Liver (tissue), 3 donors: ENCODE data around the gene WDR11.

Source experiments
- EGR1 ChIP-seq, 2 donors: IDR thresholded peaks; 2 replicates each; pipeline ENCODE4 v1.6.1; 2016 to 2018; ENCODE audit warnings: antibody characterized with exemption in 2 of 2, low read depth in 2 of 2
- FOXA1 ChIP-seq: IDR thresholded peaks from 2 replicates; pipeline ENCODE4 v1.6.1; 2016; ENCODE audit warnings: antibody characterized with exemption
- MAX ChIP-seq: IDR thresholded peaks from 2 replicates; pipeline ENCODE4 v1.6.1; 2016; ENCODE audit warnings: antibody characterized with exemption
- REST ChIP-seq: IDR thresholded peaks from 2 replicates; pipeline ENCODE4 v1.6.1; 2016; ENCODE audit warnings: antibody characterized with exemption, mild to moderate bottlenecking
- SP1 ChIP-seq: IDR thresholded peaks from 2 replicates; pipeline ENCODE4 v1.6.1; 2018; ENCODE audit warnings: antibody characterized with exemption, mild to moderate bottlenecking
- TAF1 ChIP-seq: conservative IDR thresholded peaks from 2 replicates; pipeline ENCODE4 v1.6.1; 2016; ENCODE audit warnings: antibody characterized with exemption, mild to moderate bottlenecking
- YY1 ChIP-seq: IDR thresholded peaks from 2 replicates; pipeline ENCODE4 v1.6.1; 2016; ENCODE audit warnings: antibody characterized with exemption, mild to moderate bottlenecking
- TF ChIP-seq, protein P1 (sequence below): fragments of 150-350 bp; IDR thresholded peaks from 2 replicates; pipeline ENCODE4 v1.5.1; 2017; ENCODE audit warnings: improper control_type of control experiment, low read depth, low read length; ENCODE audit not compliant: missing input control
- donor health status: healthy.
- donor health status: healthy.

DNA sequence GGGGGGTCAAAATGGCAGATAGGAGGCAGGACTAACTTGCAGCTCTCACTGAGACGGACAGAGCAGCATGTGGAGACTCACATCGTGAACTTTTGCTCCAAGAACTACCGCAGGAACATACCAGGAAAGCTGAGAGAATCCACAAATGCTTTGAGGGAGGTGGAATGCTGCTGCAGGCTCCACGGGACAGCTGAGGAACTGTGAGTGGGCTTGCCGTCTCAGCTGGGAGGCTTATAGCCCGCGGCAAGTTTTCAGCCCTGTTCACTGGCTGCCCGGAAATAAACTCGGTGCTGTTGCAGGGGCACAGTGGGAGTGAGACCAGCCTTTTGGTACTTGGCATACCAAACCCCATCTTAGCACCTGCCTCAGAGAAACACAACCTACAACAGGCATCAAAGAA lies 19.1 kb upstream of the WDR11 start:
- TF ChIP-seq, protein P1, sequence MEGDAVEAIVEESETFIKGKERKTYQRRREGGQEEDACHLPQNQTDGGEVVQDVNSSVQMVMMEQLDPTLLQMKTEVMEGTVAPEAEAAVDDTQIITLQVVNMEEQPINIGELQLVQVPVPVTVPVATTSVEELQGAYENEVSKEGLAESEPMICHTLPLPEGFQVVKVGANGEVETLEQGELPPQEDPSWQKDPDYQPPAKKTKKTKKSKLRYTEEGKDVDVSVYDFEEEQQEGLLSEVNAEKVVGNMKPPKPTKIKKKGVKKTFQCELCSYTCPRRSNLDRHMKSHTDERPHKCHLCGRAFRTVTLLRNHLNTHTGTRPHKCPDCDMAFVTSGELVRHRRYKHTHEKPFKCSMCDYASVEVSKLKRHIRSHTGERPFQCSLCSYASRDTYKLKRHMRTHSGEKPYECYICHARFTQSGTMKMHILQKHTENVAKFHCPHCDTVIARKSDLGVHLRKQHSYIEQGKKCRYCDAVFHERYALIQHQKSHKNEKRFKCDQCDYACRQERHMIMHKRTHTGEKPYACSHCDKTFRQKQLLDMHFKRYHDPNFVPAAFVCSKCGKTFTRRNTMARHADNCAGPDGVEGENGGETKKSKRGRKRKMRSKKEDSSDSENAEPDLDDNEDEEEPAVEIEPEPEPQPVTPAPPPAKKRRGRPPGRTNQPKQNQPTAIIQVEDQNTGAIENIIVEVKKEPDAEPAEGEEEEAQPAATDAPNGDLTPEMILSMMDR = no peak
- TF ChIP-seq EGR1 (IDR thresholded peaks at IDR 0.05; ENCODE audit: low read depth in 2 of 2) (no peak), SP1 (no peak), TAF1 (no peak), YY1 (no peak), REST (no peak), FOXA1 (no peak), MAX (no peak)
